Measurements from ENCODE around the gene THAP7. TPM values are rescaled to one million over a fixed set of nuclear protein-coding genes. Genes with fewer than 3 reads are reported as not detected.
A peak's percentile ranks its signal among the peaks of the same experiment; 100 is the strongest.

Gene THAP7
- total RNA-seq, 3 donors from 2014 or later = 35.8 to 59.9 (median 52.4) TPM

- Histone ChIP-seq H3K36me3 (no peaks in the 10 kb centered on the region), H3K9me3 (no peaks in the 10 kb centered on the region), H3K27ac (no peak overlapping the region), H3K4me3 (peak overlapping the region in 2 of 3 donors; percentile 50 to 68), H3K4me1 (peaks cover 0 to 12% of the 10 kb centered on the region in 2 donors), H3K27me3 (no peaks in the 10 kb centered on the region)
- DNase-seq (ENCODE audit: low spot score in 2 of 2) = no peak
- TF ChIP-seq POLR2AphosphoS5 (IDR thresholded peaks at IDR 0.05) = no peak
- no peak for TF ChIP-seq CTCF (IDR thresholded peaks at IDR 0.05)
- no peak for TF ChIP-seq POLR2A (IDR thresholded peaks at IDR 0.05)
- intact Hi-C loops (cut with DNase I; ENCODE audit: low total_unique reads) = no loop called here
Observed at GRCh38 chr22:20964090-20964798, 37.7 kb downstream of the THAP7 start.

DNA sequence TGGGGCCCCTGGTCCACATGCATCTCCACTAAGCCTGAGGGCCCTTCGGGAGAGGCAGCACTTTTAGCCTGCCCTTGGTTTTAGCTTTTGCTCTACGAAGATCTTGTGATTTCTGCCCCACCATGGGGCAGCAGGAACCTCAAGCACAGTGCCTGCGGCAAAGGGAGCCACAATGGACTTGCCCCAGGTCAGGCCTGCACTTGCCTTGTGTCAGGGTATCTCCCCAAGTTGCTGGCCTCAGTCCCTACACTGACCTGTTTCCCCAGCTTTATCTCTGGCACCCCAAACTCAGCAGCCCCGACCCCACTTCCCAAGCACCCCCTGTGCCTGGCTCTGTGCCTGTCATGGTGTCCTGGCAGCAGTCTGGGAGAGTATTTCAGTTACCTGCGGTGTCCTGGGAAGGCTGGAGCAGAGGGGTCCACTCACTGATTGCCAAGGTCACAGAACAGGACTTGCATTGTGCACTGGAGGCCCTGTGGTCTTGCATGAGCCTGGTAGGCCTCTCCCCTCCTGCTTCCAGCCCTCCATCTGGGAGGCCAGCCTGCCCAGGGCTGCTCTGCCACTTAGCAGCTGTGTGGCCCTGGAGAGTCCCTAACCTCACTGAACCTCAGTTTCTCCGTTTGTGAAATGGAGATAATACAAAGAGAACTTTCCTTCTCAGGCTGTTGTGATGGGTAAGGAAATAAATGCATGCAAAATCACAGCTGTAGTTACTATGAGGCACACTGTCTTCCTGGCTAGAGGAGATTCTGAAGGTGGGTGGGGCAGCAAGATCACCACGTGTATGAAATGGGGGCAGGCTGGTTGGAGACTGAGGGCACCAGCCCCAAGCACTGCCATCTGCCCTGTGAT, 38.5 kb downstream of the THAP7 start:
- no peak overlapping the region for H3K4me3 ChIP-seq
- DNase-seq (ENCODE audit: low spot score in 2 of 2) = no peak
- H3K27ac ChIP-seq = no peak overlapping the region
- H3K4me1 ChIP-seq = peaks cover 0 to 5% of the 10 kb centered on the region in 2 donors
- no peaks in the 10 kb centered on the region for H3K9me3 ChIP-seq
- TF ChIP-seq POLR2A (IDR thresholded peaks at IDR 0.05) (no peak), POLR2AphosphoS5 (IDR thresholded peaks at IDR 0.05) (no peak), CTCF (IDR thresholded peaks at IDR 0.05) (no peak)
- H3K36me3 ChIP-seq = no peaks in the 10 kb centered on the region
- no peaks in the 10 kb centered on the region for H3K27me3 ChIP-seq
- intact Hi-C loops (cut with DNase I; ENCODE audit: low total_unique reads) = no loop called here

DNA sequence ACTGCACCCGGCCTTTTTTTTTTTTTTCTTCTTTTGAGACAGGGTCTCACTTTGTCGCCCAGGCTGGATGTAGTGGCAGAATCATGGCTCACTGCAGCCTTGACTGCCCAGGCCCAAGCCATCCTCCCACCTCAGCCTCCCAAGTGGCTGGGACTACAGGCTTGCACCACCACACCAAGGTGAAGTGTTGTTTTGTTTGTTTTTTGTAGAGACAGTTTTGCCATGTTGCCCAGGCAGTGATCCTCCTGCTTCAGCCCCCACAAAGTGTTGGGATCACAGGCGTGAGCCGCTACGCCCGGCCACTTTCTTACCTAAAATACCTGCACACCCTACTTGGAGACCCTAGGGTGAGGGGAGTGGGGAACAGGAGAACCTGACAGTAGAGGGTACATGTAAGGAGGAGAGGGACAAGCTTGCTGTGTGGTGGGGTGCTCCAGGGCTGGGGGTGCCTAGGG, 39.4 kb downstream of the THAP7 start:
- no peaks in the 10 kb centered on the region for H3K9me3 ChIP-seq
- H3K27me3 ChIP-seq = no peaks in the 10 kb centered on the region
- H3K36me3 ChIP-seq = no peaks in the 10 kb centered on the region
- H3K4me3 ChIP-seq = no peak overlapping the region
- no peak overlapping the region for H3K27ac ChIP-seq
- no peaks in the 10 kb centered on the region for H3K4me1 ChIP-seq
- no peak for DNase-seq (ENCODE audit: low spot score in 2 of 2)
- intact Hi-C loops (cut with DNase I; ENCODE audit: low total_unique reads) = no loop called here
- TF ChIP-seq CTCF (IDR thresholded peaks at IDR 0.05) = no peak
- no peak for TF ChIP-seq POLR2A (IDR thresholded peaks at IDR 0.05)
- TF ChIP-seq POLR2AphosphoS5 (IDR thresholded peaks at IDR 0.05) = no peak

- Histone ChIP-seq H3K4me3 (no peak overlapping the region), H3K4me1 (no peaks in the 10 kb centered on the region), H3K9me3 (no peaks in the 10 kb centered on the region), H3K36me3 (no peaks in the 10 kb centered on the region), H3K27me3 (no peaks in the 10 kb centered on the region), H3K27ac (no peak overlapping the region)
- intact Hi-C loops (cut with DNase I; ENCODE audit: low total_unique reads) = no loop called here
- no peak for TF ChIP-seq POLR2A (IDR thresholded peaks at IDR 0.05)
- no peak for TF ChIP-seq POLR2AphosphoS5 (IDR thresholded peaks at IDR 0.05)
- TF ChIP-seq CTCF (IDR thresholded peaks at IDR 0.05) = no peak
- DNase-seq (ENCODE audit: low spot score in 2 of 2) = no peak
Observed at GRCh38 chr22:20960609-20961008, 41.3 kb downstream of the THAP7 start.
